MM.1S (cell line): Measurements from ENCODE around the gene PROK1.
"Not testable (repeated sequence)": the region's sequence is repeated elsewhere in the genome, so short reads cannot be mapped to it uniquely, and the experiment has no call there.

ENCODE experiments used
- CTCF ChIP-seq: fragments of 300-600 bp; sonication (generic); IDR thresholded peaks from 2 replicates; pipeline ENCODE4 v1.5.1; 2016; ENCODE audit warnings: antibody characterized with exemption, low read length, mixed read lengths
- EZH2 ChIP-seq: fragments of 300-600 bp; sonication (generic); optimal IDR thresholded peaks from 2 replicates; pipeline ENCODE3; 2017; ENCODE audit warnings: low read depth, mild to moderate bottlenecking, antibody characterized with exemption, low read length, mixed read lengths
- EZH2phosphoT487 ChIP-seq: fragments of 300-600 bp; sonication (generic); IDR thresholded peaks from 2 replicates; pipeline ENCODE4 v1.6.1; 2018; ENCODE audit warnings: antibody characterized with exemption, low read length

GRCh38 chr1:110439873-110440272 is 11.1 kb upstream of the PROK1 start:
- TF ChIP-seq CTCF, EZH2, EZH2phosphoT487: not testable (repeated sequence)
